ENCODE results near the gene CFAP52.
"Not testable (repeated sequence)": the region's sequence is repeated elsewhere in the genome, so short reads cannot be mapped to it uniquely, and the experiment has no call there.

CFAP52 gene

DNA sequence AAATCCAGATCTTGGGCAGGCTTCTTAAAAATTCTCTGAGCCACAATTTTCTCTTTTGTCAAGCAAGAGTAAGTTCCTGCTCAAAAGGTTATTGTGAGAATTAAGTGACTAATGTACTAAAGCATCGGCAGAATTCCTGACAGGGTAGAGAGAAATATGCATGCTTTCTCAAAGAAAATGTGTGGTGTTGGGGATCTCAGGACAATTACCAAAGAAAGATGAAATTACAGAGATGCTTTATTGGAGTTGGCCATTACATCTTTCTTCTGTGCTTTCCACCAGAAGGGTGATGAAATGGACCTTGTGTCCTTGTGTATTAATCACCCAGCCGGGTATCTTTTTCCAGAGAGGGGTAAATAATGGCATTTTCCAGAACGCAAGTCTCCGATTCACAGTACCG, 67.2 kb downstream of the CFAP52 start:
- ATAC-seq (replicated peaks) (no peak), DNase-seq (no peak)
- Mint-ChIP-seq H3K27me3 (peaks cover 43 to 65% of the 10 kb centered on the region in 2 donors), H3K27ac (no peak overlapping the region), H3K4me1 (ENCODE audit: low read depth in 2 of 2) (peaks cover 9 to 12% of the 10 kb centered on the region in 2 donors), H3K4me3 (peak overlapping the region; percentile 37 to 74), H3K9me3 (no peaks in the 10 kb centered on the region), H3K36me3 (ENCODE audit: insufficient read depth) (peaks cover 4% of the 10 kb centered on the region)

DNA sequence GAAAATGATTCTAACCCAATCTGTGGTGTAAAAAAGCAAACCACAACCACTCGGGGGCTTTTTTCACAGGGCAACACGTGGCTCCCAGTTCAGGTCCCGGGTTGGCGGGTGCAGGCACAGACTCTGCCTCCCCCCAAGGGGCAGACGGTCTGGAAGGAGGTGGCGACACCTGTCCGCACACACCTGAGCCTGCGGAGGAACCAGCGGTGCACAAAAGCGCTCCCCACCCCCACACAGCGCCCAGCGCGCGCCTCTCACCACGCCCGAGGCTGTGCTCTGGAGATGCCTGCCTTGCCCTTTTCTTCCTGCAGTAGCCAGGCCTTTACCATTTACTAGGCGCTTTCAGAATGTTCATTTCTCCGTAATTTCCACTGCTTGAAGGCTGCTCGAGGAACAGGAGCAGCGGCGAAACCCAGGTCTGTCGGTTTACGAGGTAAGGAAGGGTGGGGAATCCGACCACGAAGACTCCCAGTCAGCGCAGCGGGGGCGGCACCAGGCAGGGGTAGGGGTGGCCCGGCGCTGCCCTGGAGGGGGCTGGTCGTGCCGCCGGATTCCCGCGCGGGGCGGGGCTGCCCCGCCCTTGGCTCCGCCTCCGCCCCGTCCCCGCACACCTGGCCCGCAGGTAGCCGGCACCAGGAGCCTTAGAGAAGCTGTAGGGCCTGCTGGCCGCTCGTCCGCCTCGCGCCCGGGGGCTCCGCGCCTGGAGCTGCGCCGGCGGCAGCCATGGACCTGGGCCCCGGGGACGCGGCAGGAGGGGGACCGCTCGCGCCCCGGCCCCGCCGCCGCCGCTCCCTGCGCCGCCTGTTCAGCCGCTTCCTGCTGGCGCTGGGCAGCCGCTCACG, 68.7 kb downstream of the CFAP52 start, which contains the start of gene USP43:
Gene USP43, plus strand, starts transcription at position 608 of the 842 bp plus-strand sequence. Its CDS starts 116 bp downstream, at position 724.
- no peaks in the 10 kb centered on the region for H3K9me3 Mint-ChIP-seq
- peak in 2 of 3 experiments; percentile 6 to 16 for DNase-seq
- H3K4me1 Mint-ChIP-seq (ENCODE audit: low read depth in 2 of 2): peaks cover 9 to 12% of the 10 kb centered on the region in 2 donors
- peak within 1 kb of the TSS in 1 of 2 donors; percentile 49 for H3K27ac Mint-ChIP-seq
- peaks cover 4% of the 10 kb centered on the region for H3K36me3 Mint-ChIP-seq (ENCODE audit: insufficient read depth)
- H3K4me3 Mint-ChIP-seq: peak within 1 kb of the TSS; percentile 79 to 81
- peak; percentile 73 for ATAC-seq (replicated peaks)
- H3K27me3 Mint-ChIP-seq: peaks cover 45 to 59% of the 10 kb centered on the region in 2 donors

DNA sequence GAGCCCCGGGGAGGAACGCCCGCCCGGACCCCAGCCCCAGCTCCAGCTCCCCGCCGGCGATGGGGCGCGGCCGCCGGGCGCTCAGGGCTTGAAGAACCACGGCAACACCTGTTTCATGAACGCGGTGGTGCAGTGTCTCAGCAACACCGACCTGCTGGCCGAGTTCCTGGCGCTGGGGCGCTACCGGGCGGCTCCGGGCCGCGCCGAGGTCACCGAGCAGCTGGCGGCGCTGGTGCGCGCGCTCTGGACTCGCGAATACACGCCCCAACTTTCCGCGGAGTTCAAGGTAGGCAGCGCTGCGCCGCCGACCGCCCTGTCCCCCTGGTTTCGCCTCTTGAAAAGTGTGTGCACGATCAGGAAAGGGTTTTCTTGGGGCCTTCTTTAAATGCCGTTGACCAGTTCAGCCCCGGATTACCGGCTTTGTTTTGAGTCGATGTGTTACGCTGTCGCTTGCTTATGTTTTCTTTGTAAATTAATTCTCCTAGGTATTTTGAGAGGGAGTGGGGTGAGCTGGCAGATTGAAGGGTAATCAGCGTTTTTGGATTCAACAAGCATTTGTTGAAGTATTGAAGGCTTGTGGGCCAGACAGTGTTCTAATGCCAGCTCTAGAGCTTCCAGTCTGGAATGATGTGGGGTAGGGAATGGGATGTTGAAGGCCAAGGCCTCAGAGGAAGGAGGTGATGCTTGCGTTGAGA, 69.6 kb downstream of the CFAP52 start:
- DNase-seq: no peak
- Mint-ChIP-seq H3K27ac (no peak overlapping the region), H3K4me3 (peak overlapping the region; percentile 70 to 81), H3K4me1 (ENCODE audit: low read depth in 2 of 2) (peaks cover 9 to 12% of the 10 kb centered on the region in 2 donors), H3K36me3 (ENCODE audit: insufficient read depth) (peaks cover 4% of the 10 kb centered on the region), H3K27me3 (peaks cover 45 to 62% of the 10 kb centered on the region in 2 donors), H3K9me3 (no peaks in the 10 kb centered on the region)
- ATAC-seq (replicated peaks): peak; percentile 41

DNA sequence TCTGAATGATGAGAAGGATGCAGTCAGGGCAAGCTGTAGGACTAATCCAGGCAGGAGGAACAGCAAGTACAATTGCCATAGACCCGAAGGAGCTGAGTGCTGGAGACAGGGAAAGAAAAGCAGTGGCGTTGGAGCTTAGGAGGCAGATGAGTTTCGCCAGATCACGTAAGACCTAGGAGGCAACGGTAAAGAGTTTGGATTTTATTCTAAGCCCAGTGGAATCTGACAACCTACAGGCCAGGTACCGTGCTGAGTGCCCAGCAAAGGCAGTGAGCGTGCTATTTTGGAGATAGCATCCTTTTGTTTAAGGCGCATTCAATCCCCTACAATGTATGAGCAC, 70.1 kb downstream of the CFAP52 start:
- Mint-ChIP-seq H3K27me3 (peaks cover 51 to 67% of the 10 kb centered on the region in 2 donors), H3K4me3 (peak overlapping the region; percentile 70 to 81), H3K9me3 (no peaks in the 10 kb centered on the region), H3K36me3 (ENCODE audit: insufficient read depth) (peaks cover 4% of the 10 kb centered on the region), H3K27ac (no peak overlapping the region), H3K4me1 (ENCODE audit: low read depth in 2 of 2) (peaks cover 9 to 12% of the 10 kb centered on the region in 2 donors)
- ATAC-seq (replicated peaks) (no peak), DNase-seq (no peak)

DNA sequence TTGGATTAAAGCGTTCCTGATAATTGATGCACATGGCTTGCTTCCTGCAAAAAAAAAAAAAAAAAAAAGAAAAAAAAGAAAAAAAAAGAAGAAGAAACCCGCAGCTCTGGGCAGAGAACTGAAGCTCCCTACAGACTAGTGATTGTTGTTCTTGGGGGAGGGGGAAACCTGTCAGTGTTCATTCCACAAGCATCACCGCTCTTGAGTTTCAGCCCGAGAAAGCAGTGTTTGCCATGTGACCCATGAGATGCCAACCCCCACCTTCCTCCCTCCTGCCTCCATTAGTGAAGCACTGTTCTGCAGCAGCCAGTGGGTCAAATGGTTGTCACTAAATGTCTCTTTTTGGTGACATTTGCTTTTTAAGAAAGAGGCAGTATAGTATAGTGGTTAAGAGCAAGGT, 70.6 kb downstream of the CFAP52 start:
- no peak overlapping the region for H3K27ac Mint-ChIP-seq
- H3K27me3 Mint-ChIP-seq: peaks cover 53 to 68% of the 10 kb centered on the region in 2 donors
- peaks cover 9 to 12% of the 10 kb centered on the region in 2 donors for H3K4me1 Mint-ChIP-seq (ENCODE audit: low read depth in 2 of 2)
- no peak overlapping the region for H3K4me3 Mint-ChIP-seq
- H3K36me3 Mint-ChIP-seq (ENCODE audit: insufficient read depth): peaks cover 4% of the 10 kb centered on the region
- no peak for DNase-seq
- no peaks in the 10 kb centered on the region for H3K9me3 Mint-ChIP-seq
- no peak for ATAC-seq (replicated peaks)

DNA sequence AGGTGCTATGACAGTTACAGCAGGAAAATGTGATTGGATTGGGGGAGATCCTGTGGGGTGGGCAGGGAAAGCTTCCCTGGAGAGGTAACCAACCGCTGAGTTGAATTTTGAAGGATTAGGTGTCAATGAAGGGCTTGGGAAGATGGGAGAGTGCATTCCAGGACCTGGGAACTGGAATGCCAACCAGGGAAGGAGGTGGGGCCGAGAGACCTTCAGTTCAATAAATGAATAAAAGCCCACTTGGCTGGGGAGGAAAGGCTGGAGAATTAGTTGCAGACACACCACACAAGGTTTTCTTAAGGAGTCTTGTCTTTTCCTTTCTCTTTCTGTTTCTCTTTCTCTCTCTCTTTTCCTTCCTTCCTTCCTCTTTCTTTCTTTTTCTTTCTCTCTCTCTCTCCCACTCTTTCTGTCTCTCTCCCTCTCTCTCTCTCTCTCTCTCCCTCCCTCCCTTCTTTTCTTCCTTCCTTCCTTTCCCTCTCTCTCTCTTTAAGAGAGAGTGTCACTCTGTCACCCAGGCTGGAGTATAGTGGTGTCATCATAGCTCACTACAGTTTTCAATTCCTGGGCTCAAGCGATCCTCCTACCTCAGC, 72.2 kb downstream of the CFAP52 start:
- H3K27ac Mint-ChIP-seq: no peak overlapping the region
- H3K36me3 Mint-ChIP-seq (ENCODE audit: insufficient read depth): peaks cover 4% of the 10 kb centered on the region
- H3K9me3 Mint-ChIP-seq: no peaks in the 10 kb centered on the region
- H3K4me3 Mint-ChIP-seq: no peak overlapping the region
- peaks cover 9 to 12% of the 10 kb centered on the region in 2 donors for H3K4me1 Mint-ChIP-seq (ENCODE audit: low read depth in 2 of 2)
- ATAC-seq (replicated peaks) (no peak), DNase-seq (no peak)
- peaks cover 55 to 66% of the 10 kb centered on the region in 2 donors for H3K27me3 Mint-ChIP-seq

DNA sequence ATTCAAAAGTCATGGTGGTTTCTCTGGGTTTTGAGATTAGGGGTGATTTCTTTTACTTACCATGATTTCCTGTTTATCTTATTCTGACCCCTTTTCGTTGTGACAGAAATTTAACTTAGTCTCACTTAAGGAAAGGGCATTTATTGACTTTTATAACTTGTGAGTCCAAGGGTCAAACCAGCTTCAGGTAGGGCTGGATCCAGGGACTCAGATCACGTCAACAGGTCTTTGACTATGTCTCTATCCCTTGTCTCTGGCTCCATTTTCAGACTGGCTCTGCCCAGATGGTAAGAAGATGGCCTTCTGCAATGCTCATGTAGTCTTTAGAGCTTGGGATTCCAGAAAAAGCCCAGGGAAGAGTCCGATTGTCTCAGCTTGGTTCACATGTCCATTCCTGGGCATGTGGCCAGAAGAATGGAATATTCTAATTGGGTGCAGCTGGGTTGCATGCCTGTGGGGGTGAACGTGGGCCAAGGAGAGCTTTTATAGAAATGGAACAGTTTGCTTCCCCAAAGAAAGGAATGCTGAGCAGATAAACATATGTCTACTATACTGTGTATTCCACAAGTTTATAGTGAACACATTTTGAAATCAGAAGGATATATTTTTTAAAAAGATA, 82.3 kb downstream of the CFAP52 start:
- no peak overlapping the region for H3K27ac Mint-ChIP-seq
- peaks cover 8 to 12% of the 10 kb centered on the region in 2 donors for H3K27me3 Mint-ChIP-seq
- no peak overlapping the region for H3K4me3 Mint-ChIP-seq
- no peaks in the 10 kb centered on the region for H3K4me1 Mint-ChIP-seq (ENCODE audit: low read depth in 2 of 2)
- no peaks in the 10 kb centered on the region for H3K9me3 Mint-ChIP-seq
- ATAC-seq (replicated peaks): no peak
- no peaks in the 10 kb centered on the region for H3K36me3 Mint-ChIP-seq (ENCODE audit: insufficient read depth)
- DNase-seq: no peak

DNA sequence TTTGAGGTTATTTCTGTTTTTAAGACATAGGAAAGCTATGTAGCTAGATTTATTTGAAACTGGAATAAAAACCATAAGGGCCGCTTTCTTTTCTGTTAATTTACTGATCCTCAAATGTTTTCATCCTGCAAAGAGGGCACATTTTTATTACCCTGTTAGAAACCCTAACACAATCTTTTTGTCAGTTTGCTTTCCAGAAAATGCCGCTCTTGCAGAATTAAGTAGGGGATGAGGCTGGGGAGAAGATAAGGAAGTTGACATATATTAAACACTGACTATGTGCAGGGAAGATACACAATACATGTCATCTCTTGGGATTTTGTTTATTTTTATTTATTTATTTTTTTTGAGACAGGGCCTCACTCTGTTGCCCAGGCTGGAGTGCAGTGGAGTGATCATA, 84.6 kb downstream of the CFAP52 start:
- H3K27ac Mint-ChIP-seq: no peak overlapping the region
- ATAC-seq (replicated peaks) (no peak), DNase-seq (no peak)
- H3K36me3 Mint-ChIP-seq (ENCODE audit: insufficient read depth): no peaks in the 10 kb centered on the region
- H3K27me3 Mint-ChIP-seq: peaks cover 10 to 19% of the 10 kb centered on the region in 2 donors
- no peaks in the 10 kb centered on the region for H3K9me3 Mint-ChIP-seq
- H3K4me3 Mint-ChIP-seq: no peak overlapping the region
- peaks cover 5% of the 10 kb centered on the region in 2 donors for H3K4me1 Mint-ChIP-seq (ENCODE audit: low read depth in 2 of 2)

DNA sequence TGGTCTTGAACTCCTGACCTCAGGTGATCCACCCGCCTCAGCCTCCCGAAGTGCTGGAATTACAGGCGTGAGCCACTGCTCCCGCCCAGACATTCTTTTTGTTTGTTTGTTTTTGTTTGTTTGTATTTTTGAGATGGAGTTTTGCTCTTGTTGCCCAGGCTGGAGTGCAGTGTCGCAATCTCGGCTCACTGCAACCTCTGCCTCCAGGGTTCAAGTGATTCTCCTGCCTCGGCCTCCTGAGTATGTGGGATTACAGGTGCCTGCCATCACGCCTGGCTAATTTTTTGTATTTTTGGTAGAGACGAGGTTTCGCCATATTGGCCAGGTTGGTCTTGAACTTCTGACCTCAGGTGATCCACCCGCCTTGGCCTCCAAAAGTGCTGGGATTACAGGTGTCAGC, 87.1 kb downstream of the CFAP52 start:
- H3K9me3 Mint-ChIP-seq: not testable (repeated sequence)
- peaks cover 18 to 20% of the 10 kb centered on the region in 2 donors for H3K27me3 Mint-ChIP-seq

DNA sequence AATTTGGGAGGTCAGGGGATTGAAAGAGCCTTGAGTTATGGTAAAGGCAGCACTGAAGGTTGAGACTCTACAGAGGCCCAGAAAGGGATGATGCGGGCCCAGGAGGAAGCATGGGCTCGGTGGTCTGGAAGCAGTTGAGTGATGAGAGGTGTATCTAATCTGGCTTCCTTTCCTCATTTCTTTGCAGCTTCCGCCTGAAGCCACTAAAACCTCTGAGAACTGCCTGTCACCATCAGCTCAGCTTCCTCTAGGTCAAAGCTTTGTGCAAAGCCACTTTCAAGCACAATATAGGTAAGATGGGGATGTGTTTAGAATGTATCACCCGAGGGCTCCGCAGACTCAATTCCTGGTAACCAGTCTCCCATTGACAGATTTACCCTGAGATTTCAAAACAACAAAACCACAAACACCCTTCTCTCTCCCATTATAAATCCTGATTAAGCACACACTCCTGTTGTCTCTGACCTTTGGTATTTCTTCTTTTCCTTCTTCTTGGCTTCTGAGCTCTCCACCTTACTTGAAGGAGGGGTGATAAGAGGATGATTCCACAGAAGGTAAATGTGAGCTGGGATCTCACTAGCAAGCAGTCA, 90.1 kb downstream of the CFAP52 start:
- ATAC-seq (replicated peaks) (peak; percentile 74), DNase-seq (no peak)
- no peaks in the 10 kb centered on the region for H3K9me3 Mint-ChIP-seq
- peak overlapping the region in 1 of 2 donors; percentile 19 for H3K27ac Mint-ChIP-seq
- peaks cover 9 to 31% of the 10 kb centered on the region in 2 donors for H3K4me1 Mint-ChIP-seq (ENCODE audit: low read depth in 2 of 2)
- H3K4me3 Mint-ChIP-seq: peak overlapping the region in 1 of 2 donors; percentile 2
- peaks cover 36 to 42% of the 10 kb centered on the region in 2 donors for H3K27me3 Mint-ChIP-seq
- H3K36me3 Mint-ChIP-seq (ENCODE audit: insufficient read depth): no peaks in the 10 kb centered on the region

More for the DNA sequence above, 87.1 kb downstream of the CFAP52 start:
- not testable (repeated sequence) for H3K36me3 Mint-ChIP-seq (ENCODE audit: insufficient read depth); ATAC-seq (replicated peaks); H3K27ac Mint-ChIP-seq; H3K4me3 Mint-ChIP-seq; DNase-seq
- peaks cover 9 to 26% of the 10 kb centered on the region in 2 donors for H3K4me1 Mint-ChIP-seq (ENCODE audit: low read depth in 2 of 2)

DNA sequence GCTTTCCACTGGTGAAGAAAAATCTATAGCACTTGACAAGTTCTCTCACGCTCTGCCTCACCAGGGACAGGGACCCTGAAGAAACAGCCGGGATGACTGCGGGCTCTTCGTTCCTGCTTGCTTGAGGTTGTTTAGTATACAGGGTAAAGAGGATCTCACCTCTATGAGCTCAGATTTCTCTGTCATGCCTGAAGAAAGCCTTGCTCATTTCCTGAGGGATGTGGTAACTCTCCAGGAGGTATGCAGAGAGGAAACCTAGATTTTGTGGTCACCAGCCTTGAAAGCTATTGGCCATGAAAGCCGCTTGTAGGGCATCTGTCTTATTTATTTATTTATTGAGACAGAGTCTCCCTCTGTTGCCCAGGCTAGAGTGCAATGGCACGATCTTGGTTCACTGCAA, 92.1 kb downstream of the CFAP52 start:
- Mint-ChIP-seq H3K4me3 (no peak overlapping the region), H3K9me3 (no peaks in the 10 kb centered on the region), H3K4me1 (ENCODE audit: low read depth in 2 of 2) (peaks cover 9 to 31% of the 10 kb centered on the region in 2 donors), H3K27me3 (peaks cover 36 to 48% of the 10 kb centered on the region in 2 donors), H3K27ac (no peak overlapping the region), H3K36me3 (ENCODE audit: insufficient read depth) (no peaks in the 10 kb centered on the region)
- no peak for DNase-seq
- peak; percentile 26 for ATAC-seq (replicated peaks)

DNA sequence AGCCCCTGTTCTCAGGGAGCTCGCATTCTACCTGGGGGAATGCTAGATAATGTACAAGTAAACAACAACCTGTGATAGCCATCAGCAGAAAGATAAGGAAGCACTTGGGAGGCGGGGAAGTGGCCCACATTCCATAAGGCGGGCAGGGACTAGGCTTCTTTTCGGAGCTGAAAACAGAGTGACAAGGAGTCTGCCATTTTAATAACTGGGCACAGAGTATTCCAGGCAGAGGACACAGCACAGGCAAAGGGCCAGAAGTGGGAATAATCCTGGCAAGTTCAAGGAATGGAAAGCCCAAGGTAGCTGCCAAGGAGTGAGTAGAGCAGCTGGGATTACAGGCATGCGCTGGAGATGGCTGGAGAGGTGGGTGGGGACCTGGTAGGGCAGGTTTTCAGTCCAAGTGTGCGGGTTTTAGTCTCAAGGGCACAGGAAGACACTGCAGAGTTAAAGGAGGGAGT, 93.1 kb downstream of the CFAP52 start:
- peaks cover 36 to 53% of the 10 kb centered on the region in 2 donors for H3K27me3 Mint-ChIP-seq
- no peak for DNase-seq

DNA sequence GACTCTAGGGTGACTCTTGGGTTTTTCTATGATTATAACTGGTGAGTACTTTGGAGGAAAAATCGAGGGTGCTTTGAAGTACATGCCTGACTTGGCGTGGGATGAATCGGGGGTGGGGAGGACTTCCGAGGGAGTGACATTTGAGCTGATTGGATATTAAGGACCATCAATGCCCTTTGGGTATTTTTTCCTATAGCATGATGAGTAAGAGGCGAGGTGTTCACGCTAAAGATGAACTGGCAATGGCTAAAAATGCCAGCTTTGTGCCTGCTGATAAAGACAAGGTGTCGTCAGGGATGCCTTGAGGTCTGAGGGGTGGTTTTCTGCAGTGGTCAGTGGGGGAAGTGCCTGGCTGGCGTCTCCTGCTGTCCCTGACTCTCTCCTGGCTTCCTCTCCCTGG, 94.2 kb downstream of the CFAP52 start:
- no peak for ATAC-seq (replicated peaks)
- no peak overlapping the region for H3K27ac Mint-ChIP-seq
- peaks cover 28 to 51% of the 10 kb centered on the region in 2 donors for H3K27me3 Mint-ChIP-seq
- H3K9me3 Mint-ChIP-seq: no peaks in the 10 kb centered on the region
- DNase-seq: no peak
- H3K36me3 Mint-ChIP-seq (ENCODE audit: insufficient read depth): no peaks in the 10 kb centered on the region
- H3K4me3 Mint-ChIP-seq: no peak overlapping the region
- H3K4me1 Mint-ChIP-seq (ENCODE audit: low read depth in 2 of 2): peaks cover 9 to 30% of the 10 kb centered on the region in 2 donors

More for the DNA sequence above, 93.1 kb downstream of the CFAP52 start:
- Mint-ChIP-seq H3K4me3 (no peak overlapping the region), H3K9me3 (no peaks in the 10 kb centered on the region), H3K4me1 (ENCODE audit: low read depth in 2 of 2) (peaks cover 9 to 31% of the 10 kb centered on the region in 2 donors), H3K36me3 (ENCODE audit: insufficient read depth) (no peaks in the 10 kb centered on the region), H3K27ac (no peak overlapping the region)
- no peak for ATAC-seq (replicated peaks)

All from effector memory CD8-positive, alpha-beta T cell (primary cell).